ENCODE results near the gene ATAD1.

DNA sequence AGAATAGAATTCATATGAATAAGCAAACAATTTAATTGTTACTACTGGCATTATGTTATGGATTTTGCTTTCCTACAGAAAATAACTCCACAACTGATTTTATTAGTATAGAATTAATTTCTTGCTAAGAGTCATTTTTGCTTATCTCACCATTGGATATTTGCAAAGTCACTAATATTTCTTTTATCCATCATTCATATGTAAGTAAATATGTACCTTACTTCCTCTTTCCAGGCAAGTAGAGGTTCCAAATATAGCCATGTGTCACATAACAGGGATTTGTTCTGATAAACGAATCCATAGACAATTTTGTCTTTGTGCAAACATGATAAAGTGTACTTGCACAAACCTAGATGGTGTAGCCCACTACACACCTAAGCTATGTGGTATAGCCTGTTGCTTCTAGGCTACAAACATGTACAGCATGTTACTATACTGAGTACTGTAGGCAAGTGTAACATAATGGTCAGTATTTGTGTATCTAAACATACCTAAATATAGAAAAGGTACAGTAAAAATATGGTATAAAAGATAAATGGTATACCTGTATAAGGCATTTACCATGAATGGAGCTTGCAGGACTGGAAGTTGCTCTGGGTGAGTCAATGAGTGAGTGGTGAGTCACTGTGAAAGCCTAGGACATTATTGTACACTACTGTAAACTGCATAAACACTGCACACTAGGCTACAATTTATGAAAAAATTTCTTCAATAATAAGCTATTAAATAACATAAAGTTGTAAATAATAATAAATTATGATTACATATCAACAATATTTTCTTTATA is 27.0 kb upstream of the ATAD1 start:
- TF ChIP-seq CTCF (IDR thresholded peaks at IDR 0.05; ENCODE audit: control extremely low read depth in 1 of 3, insufficient read depth in 1 of 3, low read depth in 1 of 3, low read length in 3 of 3) = no peak
- no peak for TF ChIP-seq SIRT6 (IDR thresholded peaks at IDR 0.05; ENCODE audit: low read length)
- TF ChIP-seq SP4 (IDR thresholded peaks at IDR 0.05; ENCODE audit: low read length) = no peak
- TF ChIP-seq POLR2AphosphoS5 (IDR thresholded peaks at IDR 0.05; ENCODE audit: low read depth, low read length) = no peak
- TF ChIP-seq POLR2A (IDR thresholded peaks at IDR 0.05; ENCODE audit: control extremely low read depth in 1 of 2, low read depth in 2 of 2, low read length in 2 of 2) = no peak
- TF ChIP-seq MAX (IDR thresholded peaks at IDR 0.05) = no peak

All from H1 (cell line).